ENCODE results near the gene RIIAD1.

RIIAD1 gene

DNA sequence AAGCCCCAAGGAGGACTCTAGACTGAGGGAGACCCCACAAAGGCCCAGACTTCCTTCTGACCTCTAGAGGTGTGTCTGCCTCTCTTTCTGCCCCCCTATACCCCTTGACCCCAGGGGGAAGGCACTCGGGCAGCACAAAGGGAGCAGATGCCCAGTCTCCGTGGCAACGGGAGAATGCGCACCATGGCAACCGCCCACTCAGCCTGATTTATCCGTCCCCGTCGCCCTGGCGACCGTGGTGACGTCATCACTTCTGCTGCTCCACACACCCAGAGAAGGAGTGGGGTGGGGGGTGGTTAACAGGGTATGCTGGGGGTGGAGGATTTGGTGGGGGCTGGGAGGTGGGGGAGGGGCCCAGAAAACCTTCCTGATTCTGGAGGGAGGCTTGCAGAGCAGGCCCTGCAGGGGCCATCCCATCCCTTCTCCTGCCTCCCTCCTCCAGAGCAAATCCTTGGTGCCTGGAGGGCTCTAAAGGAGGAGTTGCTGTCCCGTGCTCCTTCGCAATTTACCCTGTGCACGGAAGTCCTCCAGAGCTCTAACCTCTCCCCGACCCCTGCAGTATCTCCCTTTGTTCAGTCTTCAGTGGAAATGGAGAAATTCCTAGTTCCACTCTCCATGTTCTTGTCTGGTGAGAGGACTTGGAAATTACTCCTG lies 11.0 kb upstream of the RIIAD1 start:
- no peak overlapping the region for H3K4me3 ChIP-seq (replicated peaks in 1 of 2; ENCODE audit: low read depth in 2 of 2, low read length in 2 of 2)

DNA sequence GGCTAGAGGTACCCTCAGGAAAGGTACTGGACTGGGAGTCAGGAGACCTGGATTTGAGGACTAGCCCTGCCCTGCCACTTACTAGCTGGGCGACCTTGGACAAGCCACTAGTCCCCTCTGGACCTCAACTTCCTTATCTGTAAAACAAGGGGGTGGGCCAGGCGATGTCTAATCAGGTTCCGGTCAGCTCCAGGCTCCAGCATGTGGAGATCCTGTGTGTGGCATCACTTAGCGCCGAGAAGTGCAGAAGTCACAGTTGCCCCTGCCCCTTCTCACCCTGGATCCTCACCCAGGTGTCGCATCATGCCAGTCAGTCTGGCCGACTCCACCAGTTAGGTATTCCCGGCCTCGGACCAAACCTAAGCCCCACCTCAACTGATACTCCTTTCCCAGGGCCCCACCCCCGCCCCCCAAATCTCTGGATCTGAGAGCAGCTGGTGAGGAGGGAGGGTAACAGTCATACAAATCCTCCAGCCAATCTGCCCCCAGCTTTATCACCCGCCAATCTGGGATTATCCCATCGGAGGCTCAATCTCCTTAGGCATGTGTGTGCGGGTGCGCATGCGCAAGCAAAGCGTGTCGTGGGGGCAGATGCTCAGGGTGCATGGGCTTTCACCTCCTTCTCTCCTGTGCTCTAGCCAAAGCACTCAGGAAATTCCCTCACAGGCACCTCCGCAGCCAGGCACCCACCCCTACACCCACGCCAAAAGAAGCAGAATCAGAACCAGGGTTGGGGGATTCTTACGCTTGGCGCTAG lies 10.1 kb upstream of the RIIAD1 start:
- TF ChIP-seq, protein P1, sequence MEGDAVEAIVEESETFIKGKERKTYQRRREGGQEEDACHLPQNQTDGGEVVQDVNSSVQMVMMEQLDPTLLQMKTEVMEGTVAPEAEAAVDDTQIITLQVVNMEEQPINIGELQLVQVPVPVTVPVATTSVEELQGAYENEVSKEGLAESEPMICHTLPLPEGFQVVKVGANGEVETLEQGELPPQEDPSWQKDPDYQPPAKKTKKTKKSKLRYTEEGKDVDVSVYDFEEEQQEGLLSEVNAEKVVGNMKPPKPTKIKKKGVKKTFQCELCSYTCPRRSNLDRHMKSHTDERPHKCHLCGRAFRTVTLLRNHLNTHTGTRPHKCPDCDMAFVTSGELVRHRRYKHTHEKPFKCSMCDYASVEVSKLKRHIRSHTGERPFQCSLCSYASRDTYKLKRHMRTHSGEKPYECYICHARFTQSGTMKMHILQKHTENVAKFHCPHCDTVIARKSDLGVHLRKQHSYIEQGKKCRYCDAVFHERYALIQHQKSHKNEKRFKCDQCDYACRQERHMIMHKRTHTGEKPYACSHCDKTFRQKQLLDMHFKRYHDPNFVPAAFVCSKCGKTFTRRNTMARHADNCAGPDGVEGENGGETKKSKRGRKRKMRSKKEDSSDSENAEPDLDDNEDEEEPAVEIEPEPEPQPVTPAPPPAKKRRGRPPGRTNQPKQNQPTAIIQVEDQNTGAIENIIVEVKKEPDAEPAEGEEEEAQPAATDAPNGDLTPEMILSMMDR (IDR thresholded peaks at IDR 0.05; ENCODE audit: low read depth, low read length), result no peak
- no peak overlapping the region for H3K4me3 ChIP-seq (replicated peaks in 1 of 2; ENCODE audit: low read depth in 2 of 2, low read length in 2 of 2)
- no peak for DNase-seq (ENCODE audit: low read depth in 2 of 2)

More for the DNA sequence above, 11.0 kb upstream of the RIIAD1 start:
- TF ChIP-seq, protein P1 (IDR thresholded peaks at IDR 0.05; ENCODE audit: low read depth, low read length), result no peak
- peak; percentile 47 to 48 for DNase-seq (ENCODE audit: low read depth in 2 of 2)

DNA sequence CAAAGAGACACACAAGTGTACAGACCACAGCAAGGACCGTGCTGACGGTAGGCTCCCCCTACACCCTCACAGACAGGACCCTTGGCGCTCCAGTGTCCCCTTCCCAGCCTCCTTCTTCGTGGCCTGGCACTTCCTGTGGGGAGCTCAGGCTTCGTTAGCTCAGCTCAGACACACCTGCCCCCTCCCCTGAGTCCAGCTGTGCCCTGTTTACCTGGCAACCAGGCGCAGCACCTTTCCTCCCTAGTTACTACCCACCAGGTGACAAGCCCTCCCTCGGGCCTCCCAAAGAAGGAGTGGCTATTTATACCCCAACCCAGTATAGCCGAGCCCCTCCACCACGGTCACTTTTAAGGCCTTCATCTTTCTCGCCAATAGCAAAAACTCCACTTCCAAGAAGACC lies 9.4 kb upstream of the RIIAD1 start:
- H3K4me3 ChIP-seq (replicated peaks in 1 of 2; ENCODE audit: low read depth in 2 of 2, low read length in 2 of 2), result no peak overlapping the region
- no peak for DNase-seq (ENCODE audit: low read depth in 2 of 2)
- TF ChIP-seq, protein P1 (IDR thresholded peaks at IDR 0.05; ENCODE audit: low read depth, low read length), result no peak

DNA sequence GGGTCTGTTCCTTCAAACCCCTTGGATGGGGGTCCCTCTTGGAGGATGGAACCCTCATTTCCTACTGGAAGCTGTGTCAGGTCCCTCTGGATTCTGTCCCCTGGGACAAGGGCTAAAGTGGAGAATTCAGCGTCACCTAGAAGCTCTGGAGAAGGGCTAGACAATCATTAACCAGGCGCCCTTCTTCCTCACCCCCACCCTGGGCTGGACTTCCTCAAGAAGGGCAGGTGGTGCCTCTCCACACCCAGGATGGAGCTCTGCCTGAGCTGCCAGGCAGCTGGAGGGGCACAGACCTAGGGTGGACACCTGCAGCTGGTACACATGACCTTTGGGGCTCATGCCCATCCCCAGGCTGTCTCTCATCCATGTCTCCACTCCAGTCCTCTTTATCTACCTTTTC lies 8.3 kb upstream of the RIIAD1 start:
- no peak overlapping the region for H3K4me3 ChIP-seq (replicated peaks in 1 of 2; ENCODE audit: low read depth in 2 of 2, low read length in 2 of 2)
- TF ChIP-seq, protein P1 (IDR thresholded peaks at IDR 0.05; ENCODE audit: low read depth, low read length), result no peak
- DNase-seq (ENCODE audit: low read depth in 2 of 2), result no peak

DNA sequence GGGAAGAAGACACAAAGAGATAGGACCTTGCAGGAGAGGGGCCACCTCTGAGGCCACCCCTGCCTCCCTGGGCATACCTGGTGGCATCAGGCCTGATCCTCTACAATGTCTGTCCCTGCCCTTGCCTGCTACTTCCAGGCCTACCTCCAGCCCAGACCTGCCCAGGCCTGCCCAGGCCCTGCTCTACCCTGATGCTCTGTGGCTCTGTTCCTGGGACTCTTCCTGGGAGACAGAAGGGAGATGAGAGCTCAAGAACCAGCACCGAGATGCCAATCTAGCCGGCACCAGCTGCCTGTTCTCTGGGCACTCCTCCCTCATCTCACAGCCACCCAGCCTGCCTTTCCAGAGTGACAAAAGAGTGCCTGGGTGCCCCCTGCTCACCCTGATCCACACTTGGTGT lies 7.4 kb upstream of the RIIAD1 start:
- DNase-seq (ENCODE audit: low read depth in 2 of 2), result no peak
- TF ChIP-seq, protein P1 (IDR thresholded peaks at IDR 0.05; ENCODE audit: low read depth, low read length), result no peak

DNA sequence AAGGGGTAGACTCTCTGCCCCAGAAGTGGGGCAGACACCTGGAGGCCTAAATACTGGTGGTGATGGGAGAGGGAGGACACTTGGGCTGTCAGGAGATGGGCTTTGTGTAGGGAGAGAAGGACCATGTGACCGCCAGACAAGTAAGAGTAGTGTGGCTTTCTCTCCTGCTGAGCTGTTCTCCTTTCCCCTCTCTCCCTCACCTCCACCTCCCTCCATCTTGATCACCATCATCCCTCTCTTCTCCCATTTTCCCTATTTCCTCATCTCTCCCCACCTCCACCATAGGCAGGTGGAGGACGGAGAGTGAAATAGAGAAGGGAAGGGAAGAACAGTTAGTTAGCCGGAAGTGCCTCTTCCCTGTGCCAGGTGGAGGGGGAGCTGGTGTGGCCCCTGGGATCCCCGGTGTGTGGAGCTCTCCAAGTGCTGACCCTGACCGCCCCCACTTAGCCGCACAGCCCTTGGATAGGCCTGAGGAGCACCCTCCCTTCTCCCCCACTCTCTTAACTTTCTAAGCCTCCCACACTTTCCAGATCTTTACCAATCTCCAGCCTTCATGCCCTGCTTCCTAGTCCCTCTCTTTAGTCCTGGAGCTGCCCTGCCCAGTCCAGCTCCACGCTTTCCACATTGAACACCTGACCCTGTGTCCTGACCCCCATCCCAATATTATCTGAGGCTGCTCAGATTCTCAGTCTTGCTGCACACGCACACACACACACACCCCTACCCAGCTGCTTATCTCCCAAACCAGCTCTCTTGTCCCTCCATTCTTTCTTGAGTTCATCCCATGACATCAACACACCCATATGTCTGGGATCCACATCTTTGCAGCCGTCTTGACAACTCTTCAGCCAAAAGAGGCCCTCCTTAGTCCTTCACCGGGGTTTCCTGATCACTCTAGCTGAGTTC lies 6.2 kb upstream of the RIIAD1 start:
- DNase-seq (ENCODE audit: low read depth in 2 of 2), result no peak
- H3K4me3 ChIP-seq (replicated peaks in 1 of 2; ENCODE audit: low read depth in 2 of 2, low read length in 2 of 2), result no peak overlapping the region
- TF ChIP-seq, protein P1 (IDR thresholded peaks at IDR 0.05; ENCODE audit: low read depth, low read length), result no peak

More for the DNA sequence above, 7.4 kb upstream of the RIIAD1 start:
- H3K4me3 ChIP-seq (replicated peaks in 1 of 2; ENCODE audit: low read depth in 2 of 2, low read length in 2 of 2), result no peak overlapping the region

Data from cardiac fibroblast (primary cell).